ENCODE measurements around the gene MIS18A. TPM values are rescaled to one million over a fixed set of nuclear protein-coding genes. Genes with fewer than 3 reads are reported as not detected.

MIS18A gene
- total RNA-seq, 1 experiment from 2014 or later = 17.2 TPM

DNA sequence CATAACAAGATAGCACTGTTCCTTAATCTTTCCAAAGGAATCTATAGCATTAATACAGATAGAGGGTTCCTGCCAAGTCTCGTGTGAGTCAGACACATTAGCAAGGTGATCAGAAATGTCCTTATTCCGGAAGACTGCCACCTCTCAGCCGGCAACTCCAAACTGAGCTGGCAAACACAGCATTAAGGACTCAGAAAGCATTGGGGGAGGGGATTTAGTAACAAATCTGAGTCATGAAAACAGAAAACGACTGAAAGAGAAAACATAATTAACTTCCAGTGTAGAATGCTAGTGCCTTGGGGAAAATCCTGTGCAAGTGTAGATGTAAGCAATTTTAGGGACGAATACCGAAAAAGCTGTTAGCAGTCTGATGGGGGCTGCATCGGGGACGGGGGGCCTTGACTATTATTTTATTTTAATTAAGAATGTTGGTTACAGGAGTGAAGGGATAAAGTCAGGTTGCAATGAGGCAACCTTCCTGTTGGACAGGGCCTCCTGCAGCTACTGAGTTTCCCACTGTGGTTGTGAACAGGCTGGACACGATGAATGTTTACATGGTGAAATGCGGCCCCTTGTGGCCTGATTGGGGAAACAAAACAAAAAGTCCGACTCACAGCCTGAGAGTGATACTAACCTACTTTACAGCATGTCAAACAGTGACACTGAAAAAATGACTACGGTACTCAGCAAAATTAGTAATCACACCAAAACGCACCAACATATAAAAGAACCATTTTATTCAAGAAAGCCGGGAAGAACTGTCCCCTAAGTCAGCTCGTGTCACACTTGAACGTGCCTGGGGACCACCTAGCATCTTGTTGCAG lies 20.7 kb downstream of the MIS18A start:
- Histone ChIP-seq H3K9me3 (ENCODE audit: low read length) (no peaks in the 10 kb centered on the region), H3K36me3 (ENCODE audit: insufficient read depth, low read length) (no peaks in the 10 kb centered on the region), H3K4me1 (ENCODE audit: low read length) (no peaks in the 10 kb centered on the region), H3K4me2 (ENCODE audit: low read depth, low read length, poor library complexity, severe bottlenecking) (no peak overlapping the region), H3K4me3 (ENCODE audit: low read length) (no peak overlapping the region), H2AFZ (ENCODE audit: low read length) (no peak overlapping the region), H3K9me2 (replicated peaks; ENCODE audit: insufficient read depth, low read length) (no peaks in the 10 kb centered on the region), H4K20me1 (ENCODE audit: insufficient read depth, low read depth, low read length) (no peaks in the 10 kb centered on the region), H3K27ac (ENCODE audit: low read length) (no peak overlapping the region), H3K27me3 (ENCODE audit: low read length) (no peaks in the 10 kb centered on the region), H3K79me2 (ENCODE audit: low read length) (no peaks in the 10 kb centered on the region), H3K9ac (ENCODE audit: low read length) (no peak overlapping the region)
- DNase-seq = peak; percentile 80

DNA sequence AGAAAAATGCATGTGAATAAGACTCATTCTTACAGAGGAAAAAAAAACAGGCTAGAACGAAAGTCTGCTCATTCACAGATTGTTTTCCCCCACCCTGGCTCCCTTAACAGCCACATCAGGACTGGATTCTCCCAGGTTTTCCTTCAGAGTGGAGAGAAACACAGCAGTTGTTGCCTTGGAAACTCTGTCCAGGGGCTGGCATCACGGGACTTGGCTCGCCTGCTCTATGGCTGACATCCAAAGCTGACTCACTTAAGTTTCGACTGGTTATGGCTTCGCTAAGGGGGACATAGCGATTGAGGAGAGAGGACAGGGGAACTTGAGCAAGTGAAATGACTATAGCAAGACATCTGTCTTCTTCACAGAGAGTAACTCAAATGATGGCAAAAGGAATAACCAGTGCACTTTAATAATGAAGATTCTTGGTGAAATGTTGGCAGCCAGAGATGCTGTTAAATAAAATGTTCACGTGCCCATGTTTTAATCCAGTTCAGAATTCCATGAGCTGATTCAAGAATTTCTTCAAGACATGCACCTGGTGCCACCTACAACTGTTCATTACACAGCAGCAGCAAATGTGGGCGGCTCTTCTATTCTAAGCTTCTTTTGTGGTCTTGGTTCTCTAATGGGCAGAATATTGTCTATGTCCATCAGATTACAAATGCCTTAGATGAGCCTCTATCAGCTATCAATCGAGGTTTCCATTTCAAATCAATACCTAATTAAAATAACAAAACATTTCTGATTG lies 21.8 kb downstream of the MIS18A start:
- Histone ChIP-seq H3K4me3 (ENCODE audit: low read length) (no peak overlapping the region), H3K9me3 (ENCODE audit: low read length) (no peaks in the 10 kb centered on the region), H3K4me1 (ENCODE audit: low read length) (no peaks in the 10 kb centered on the region), H3K36me3 (ENCODE audit: insufficient read depth, low read length) (no peaks in the 10 kb centered on the region), H3K9me2 (replicated peaks; ENCODE audit: insufficient read depth, low read length) (no peaks in the 10 kb centered on the region), H3K79me2 (ENCODE audit: low read length) (no peaks in the 10 kb centered on the region), H3K4me2 (ENCODE audit: low read depth, low read length, poor library complexity, severe bottlenecking) (no peak overlapping the region), H3K27ac (ENCODE audit: low read length) (no peak overlapping the region), H3K9ac (ENCODE audit: low read length) (no peak overlapping the region), H2AFZ (ENCODE audit: low read length) (no peak overlapping the region), H3K27me3 (ENCODE audit: low read length) (no peaks in the 10 kb centered on the region), H4K20me1 (ENCODE audit: insufficient read depth, low read depth, low read length) (no peaks in the 10 kb centered on the region)
- no peak for DNase-seq

DNA sequence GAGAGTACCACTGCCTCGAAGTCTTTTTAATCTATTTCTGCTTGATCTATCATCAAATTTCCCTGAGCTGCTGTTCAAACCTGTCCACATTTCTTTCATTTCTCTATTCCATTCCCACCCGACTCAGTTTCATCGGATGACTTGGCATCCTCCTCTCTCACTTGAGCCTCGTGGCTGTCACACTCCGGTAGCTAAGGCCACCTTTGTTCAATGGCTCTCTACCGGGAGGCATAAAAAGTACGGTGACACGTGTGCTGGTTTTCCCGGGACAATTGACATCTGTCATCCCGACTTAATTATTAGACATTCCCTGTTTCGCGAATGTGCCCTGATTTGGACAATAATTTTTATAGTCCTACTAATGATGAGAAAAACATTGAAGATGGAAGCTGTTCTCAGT lies 22.6 kb downstream of the MIS18A start:
- Histone ChIP-seq H3K4me3 (ENCODE audit: low read length) (no peak overlapping the region), H3K9ac (ENCODE audit: low read length) (no peak overlapping the region), H3K36me3 (ENCODE audit: insufficient read depth, low read length) (no peaks in the 10 kb centered on the region), H3K9me3 (ENCODE audit: low read length) (no peaks in the 10 kb centered on the region), H3K9me2 (replicated peaks; ENCODE audit: insufficient read depth, low read length) (no peaks in the 10 kb centered on the region), H4K20me1 (ENCODE audit: insufficient read depth, low read depth, low read length) (no peaks in the 10 kb centered on the region), H3K27ac (ENCODE audit: low read length) (no peak overlapping the region), H3K79me2 (ENCODE audit: low read length) (no peaks in the 10 kb centered on the region), H3K4me2 (ENCODE audit: low read depth, low read length, poor library complexity, severe bottlenecking) (no peak overlapping the region), H2AFZ (ENCODE audit: low read length) (no peak overlapping the region), H3K27me3 (ENCODE audit: low read length) (no peaks in the 10 kb centered on the region), H3K4me1 (ENCODE audit: low read length) (no peaks in the 10 kb centered on the region)
- DNase-seq = no peak

- H3K9me3 ChIP-seq (ENCODE audit: low read length) = peaks cover 4% of the 10 kb centered on the region; the same call in 1 of the 2 replicates
Observed at GRCh38 chr21:32253215-32253641, 25.6 kb downstream of the MIS18A start.

DNA sequence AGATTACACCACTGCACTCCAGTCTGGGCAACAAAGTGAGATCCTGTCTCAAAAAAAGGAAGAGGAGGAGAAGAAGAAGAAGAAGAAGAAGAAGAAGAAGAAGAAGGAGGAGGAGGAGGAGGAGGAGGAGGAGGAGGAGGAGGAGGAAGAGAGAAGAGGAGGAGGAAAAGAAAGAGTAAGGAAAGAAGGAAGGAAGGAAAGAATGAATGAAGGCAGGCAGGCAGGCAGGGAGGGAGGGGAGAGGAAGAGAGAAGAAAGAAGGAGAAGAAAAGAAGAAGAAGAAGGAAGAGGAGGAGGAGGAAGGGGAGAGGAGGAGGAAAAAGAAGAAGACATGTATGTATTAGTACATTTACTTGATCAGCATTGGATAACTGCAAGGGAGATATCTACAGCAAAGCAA lies 26.7 kb downstream of the MIS18A start:
- no peaks in the 10 kb centered on the region for H3K36me3 ChIP-seq (ENCODE audit: insufficient read depth, low read length)
- H3K9me3 ChIP-seq (ENCODE audit: low read length) = peaks cover 4% of the 10 kb centered on the region; the same call in 1 of the 2 replicates
- no peak for DNase-seq
- no peak overlapping the region for H2AFZ ChIP-seq (ENCODE audit: low read length)
- no peak overlapping the region for H3K4me3 ChIP-seq (ENCODE audit: low read length)
- no peak overlapping the region for H3K4me2 ChIP-seq (ENCODE audit: low read depth, low read length, poor library complexity, severe bottlenecking)
- H3K9ac ChIP-seq (ENCODE audit: low read length) = no peak overlapping the region
- no peaks in the 10 kb centered on the region for H3K4me1 ChIP-seq (ENCODE audit: low read length)
- H3K27me3 ChIP-seq (ENCODE audit: low read length) = no peaks in the 10 kb centered on the region
- H3K79me2 ChIP-seq (ENCODE audit: low read length) = no peaks in the 10 kb centered on the region
- H3K27ac ChIP-seq (ENCODE audit: low read length) = no peak overlapping the region
- H3K9me2 ChIP-seq (replicated peaks; ENCODE audit: insufficient read depth, low read length) = no peaks in the 10 kb centered on the region
- H4K20me1 ChIP-seq (ENCODE audit: insufficient read depth, low read depth, low read length) = no peaks in the 10 kb centered on the region

More at GRCh38 chr21:32253215-32253641, 25.6 kb downstream of the MIS18A start:
- no peaks in the 10 kb centered on the region for H3K36me3 ChIP-seq (ENCODE audit: insufficient read depth, low read length)
- no peaks in the 10 kb centered on the region for H3K4me1 ChIP-seq (ENCODE audit: low read length)
- no peak overlapping the region for H3K27ac ChIP-seq (ENCODE audit: low read length)
- H4K20me1 ChIP-seq (ENCODE audit: insufficient read depth, low read depth, low read length) = no peaks in the 10 kb centered on the region
- H3K9me2 ChIP-seq (replicated peaks; ENCODE audit: insufficient read depth, low read length) = no peaks in the 10 kb centered on the region
- H2AFZ ChIP-seq (ENCODE audit: low read length) = no peak overlapping the region
- no peaks in the 10 kb centered on the region for H3K27me3 ChIP-seq (ENCODE audit: low read length)
- no peak overlapping the region for H3K4me3 ChIP-seq (ENCODE audit: low read length)
- no peaks in the 10 kb centered on the region for H3K79me2 ChIP-seq (ENCODE audit: low read length)
- no peak overlapping the region for H3K9ac ChIP-seq (ENCODE audit: low read length)
- no peak overlapping the region for H3K4me2 ChIP-seq (ENCODE audit: low read depth, low read length, poor library complexity, severe bottlenecking)
- no peak for DNase-seq

GRCh38 chr21:32249511-32250280 lies 29.2 kb downstream of the MIS18A start:
- H3K4me1 ChIP-seq (ENCODE audit: low read length) = no peaks in the 10 kb centered on the region
- H3K9me2 ChIP-seq (replicated peaks; ENCODE audit: insufficient read depth, low read length) = no peaks in the 10 kb centered on the region
- DNase-seq = no peak
- H3K79me2 ChIP-seq (ENCODE audit: low read length) = no peaks in the 10 kb centered on the region
- no peak overlapping the region for H3K9ac ChIP-seq (ENCODE audit: low read length)
- no peaks in the 10 kb centered on the region for H4K20me1 ChIP-seq (ENCODE audit: insufficient read depth, low read depth, low read length)
- no peaks in the 10 kb centered on the region for H3K36me3 ChIP-seq (ENCODE audit: insufficient read depth, low read length)
- H3K27me3 ChIP-seq (ENCODE audit: low read length) = no peaks in the 10 kb centered on the region
- H3K4me3 ChIP-seq (ENCODE audit: low read length) = no peak overlapping the region
- no peak overlapping the region for H2AFZ ChIP-seq (ENCODE audit: low read length)
- H3K9me3 ChIP-seq (ENCODE audit: low read length) = peaks cover 4% of the 10 kb centered on the region; the same call in 1 of the 2 replicates
- no peak overlapping the region for H3K4me2 ChIP-seq (ENCODE audit: low read depth, low read length, poor library complexity, severe bottlenecking)
- no peak overlapping the region for H3K27ac ChIP-seq (ENCODE audit: low read length)

DNA sequence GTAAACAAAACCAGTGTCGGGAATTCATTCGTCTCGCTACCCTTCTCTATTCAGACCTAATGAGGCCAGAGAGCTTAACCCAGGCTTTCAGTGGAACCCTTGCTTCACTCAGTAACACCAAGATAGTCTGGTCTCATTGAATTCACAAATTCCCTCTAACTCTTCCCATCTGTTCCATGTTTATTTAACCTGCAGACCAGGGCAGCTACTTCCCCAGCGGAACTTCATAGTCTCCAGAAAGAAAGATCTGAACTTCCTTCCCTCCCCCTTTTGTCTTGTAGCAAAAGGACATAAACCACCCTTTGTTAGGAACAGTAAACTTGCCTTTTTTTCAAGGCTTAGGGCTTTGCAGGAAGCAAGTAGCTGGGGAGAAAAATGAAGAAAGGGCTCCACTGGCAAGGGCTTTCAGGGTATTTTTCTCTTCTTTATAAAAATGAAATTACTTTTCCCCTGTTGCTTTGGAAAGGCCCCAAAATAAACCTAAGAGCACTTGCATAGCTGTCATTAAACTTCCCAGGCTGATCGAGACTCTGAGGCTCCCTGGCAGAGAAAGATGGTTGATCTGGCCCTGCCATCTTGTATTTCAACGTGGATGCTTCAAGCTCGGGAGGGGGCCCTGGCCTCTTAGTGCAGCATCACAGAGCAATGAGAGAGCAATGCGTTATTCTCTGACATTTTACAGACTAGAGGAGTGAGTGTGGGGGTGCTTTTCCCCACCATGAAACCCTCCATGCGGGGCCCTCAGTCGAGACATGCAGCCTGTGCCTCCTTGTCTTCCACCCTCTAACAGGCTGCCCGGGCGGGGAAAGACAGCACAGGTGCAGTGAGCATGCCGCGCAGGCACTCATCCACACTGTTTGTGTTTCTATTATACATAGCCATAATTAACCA lies 30.0 kb downstream of the MIS18A start:
- Histone ChIP-seq H3K9me2 (replicated peaks; ENCODE audit: insufficient read depth, low read length) (no peaks in the 10 kb centered on the region), H3K4me3 (ENCODE audit: low read length) (no peak overlapping the region), H3K79me2 (ENCODE audit: low read length) (no peaks in the 10 kb centered on the region), H3K4me1 (ENCODE audit: low read length) (no peaks in the 10 kb centered on the region), H3K27ac (ENCODE audit: low read length) (no peak overlapping the region), H3K36me3 (ENCODE audit: insufficient read depth, low read length) (no peaks in the 10 kb centered on the region), H3K9me3 (ENCODE audit: low read length) (peaks cover 4% of the 10 kb centered on the region; the same call in 1 of the 2 replicates), H3K27me3 (ENCODE audit: low read length) (no peaks in the 10 kb centered on the region), H2AFZ (ENCODE audit: low read length) (no peak overlapping the region), H4K20me1 (ENCODE audit: insufficient read depth, low read depth, low read length) (no peaks in the 10 kb centered on the region), H3K4me2 (ENCODE audit: low read depth, low read length, poor library complexity, severe bottlenecking) (no peak overlapping the region), H3K9ac (ENCODE audit: low read length) (no peak overlapping the region)
- DNase-seq = no peak
